GM23338 (cell line): ENCODE results near the gene MARK2. TPM values are rescaled to one million over a fixed set of nuclear protein-coding genes. Genes with fewer than 3 reads are reported as not detected.

Source experiments
- ATAC-seq: fragments of 200-7000 bp; cut with Tn5 transposase; 3 replicates; pipeline ENCODE4 v1.9.1; 2020
- DNase-seq: peaks from one replicate; pipeline ENCODE4 v3.0.0-alpha.2; 2015; ENCODE audit warnings: low spot score
- H2AFZ ChIP-seq: fragments of 200-600 bp; sonication (generic); 2 replicates; pipeline ENCODE4 v1.8.0; 2016; ENCODE audit warnings: antibody characterized with exemption, mild to moderate bottlenecking, moderate library complexity
- H3F3A ChIP-seq: fragments of 200-600 bp; sonication (generic); replicated peaks from 2 replicates; pipeline ENCODE4 v1.8.0; 2017; ENCODE audit warnings: antibody characterized with exemption, mixed run types, low read depth
- H3K27ac ChIP-seq: fragments of 200-600 bp; sonication (generic); 2 replicates; pipeline ENCODE4 v1.6.1; 2016; ENCODE audit warnings: low read depth
- H3K27me3 ChIP-seq: fragments of 200-600 bp; sonication (generic); 2 replicates; pipeline ENCODE4 v1.8.0; 2016; ENCODE audit warnings: mild to moderate bottlenecking, mixed run types, moderate library complexity; ENCODE audit not compliant: insufficient read depth
- H3K36me3 ChIP-seq: fragments of 200-600 bp; sonication (generic); 2 replicates; pipeline ENCODE4 v1.8.0; 2016; ENCODE audit warnings: mild to moderate bottlenecking; ENCODE audit not compliant: insufficient read depth
- H3K4me1 ChIP-seq: fragments of 200-600 bp; sonication (generic); 2 replicates; pipeline ENCODE4 v1.8.0; 2016; ENCODE audit warnings: mild to moderate bottlenecking, moderate library complexity; ENCODE audit not compliant: insufficient read depth
- H3K4me2 ChIP-seq: fragments of 200-600 bp; sonication (generic); 2 replicates; pipeline ENCODE4 v1.7.1; 2017; ENCODE audit warnings: mixed run types
- H3K4me3 ChIP-seq: fragments of 200-600 bp; sonication (generic); 2 replicates; pipeline ENCODE4 v1.6.1; 2016; ENCODE audit warnings: mixed run types
- H3K79me2 ChIP-seq: fragments of 200-600 bp; sonication (generic); replicated peaks from 2 replicates; pipeline ENCODE4 v1.8.0; 2017; ENCODE audit warnings: mild to moderate bottlenecking; ENCODE audit not compliant: insufficient read depth
- H3K9me2 ChIP-seq: fragments of 200-600 bp; sonication (generic); 2 replicates; pipeline ENCODE4 v1.8.0; 2017; ENCODE audit not compliant: insufficient read depth
- H4K20me1 ChIP-seq: fragments of 200-600 bp; sonication (generic); replicated peaks from 2 replicates; pipeline ENCODE4 v1.8.0; 2017; ENCODE audit warnings: mild to moderate bottlenecking; ENCODE audit not compliant: insufficient read depth
- H3K27ac Mint-ChIP-seq: 2 replicates; pipeline ENCODE4 v1.8.0; 2020; ENCODE audit warnings: inconsistent platforms, mild to moderate bottlenecking, moderate library complexity, mixed read lengths
- H3K27me3 Mint-ChIP-seq: 3 replicates; pipeline ENCODE4 v1.8.0; 2022; ENCODE audit warnings: low read depth, mild to moderate bottlenecking, moderate library complexity, mixed read lengths, inconsistent platforms; ENCODE audit not compliant: insufficient read depth, poor library complexity
- H3K36me3 Mint-ChIP-seq: 3 replicates; pipeline ENCODE4 v1.8.0; 2021; ENCODE audit warnings: low read depth, mild to moderate bottlenecking, inconsistent platforms, moderate library complexity, mixed read lengths
- H3K4me1 Mint-ChIP-seq: 3 replicates; pipeline ENCODE4 v1.8.0; 2020; ENCODE audit warnings: mild to moderate bottlenecking, inconsistent platforms, mixed read lengths
- H3K4me3 Mint-ChIP-seq: 3 replicates; pipeline ENCODE4 v1.8.0; 2021; ENCODE audit warnings: moderate library complexity, mild to moderate bottlenecking, inconsistent platforms, mixed read lengths
- H3K9me3 Mint-ChIP-seq: 3 replicates; pipeline ENCODE4 v1.8.0; 2020; ENCODE audit warnings: moderate library complexity, mild to moderate bottlenecking, inconsistent platforms, mixed read lengths
- CREB1 ChIP-seq: fragments of 250-450 bp; sonication (Bioruptor Pico); IDR thresholded peaks from 2 replicates; pipeline ENCODE4 v1.5.0; 2020; ENCODE audit warnings: low read depth, mild to moderate bottlenecking, moderate library complexity
- EZH2 ChIP-seq: fragments of 200-600 bp; sonication (generic); IDR thresholded peaks from one replicate; pipeline ENCODE4 v1.8.0; 2017; ENCODE audit warnings: antibody characterized with exemption, mild to moderate bottlenecking, low read depth; ENCODE audit not compliant: unreplicated experiment
- EZH2phosphoT487 ChIP-seq: fragments of 200-600 bp; sonication (generic); IDR thresholded peaks from one replicate; pipeline ENCODE4 v1.8.1; 2018; ENCODE audit warnings: antibody characterized with exemption; ENCODE audit not compliant: unreplicated experiment
- JUNB ChIP-seq: IDR thresholded peaks from one replicate; pipeline ENCODE4 v1.6.1; 2016; ENCODE audit warnings: antibody characterized with exemption; ENCODE audit not compliant: unreplicated experiment
- NANOG ChIP-seq: IDR thresholded peaks from 2 replicates; pipeline ENCODE4 v1.6.1; 2016; ENCODE audit warnings: antibody characterized with exemption, borderline replicate concordance
- STAT1 ChIP-seq: IDR thresholded peaks from one replicate; pipeline ENCODE4 v1.6.1; 2016; ENCODE audit warnings: antibody characterized with exemption; ENCODE audit not compliant: unreplicated experiment
- ZNF114 ChIP-seq: fragments of 250-450 bp; sonication (Bioruptor Pico); IDR thresholded peaks from 2 replicates; pipeline ENCODE4 v1.5.0; 2020; ENCODE audit warnings: mild to moderate bottlenecking, moderate library complexity
- ZNF331 ChIP-seq: fragments of 250-450 bp; sonication (Bioruptor Pico); IDR thresholded peaks from 2 replicates; pipeline ENCODE4 v1.5.0; 2020; ENCODE audit warnings: low read depth, mild to moderate bottlenecking, moderate library complexity
- polyA plus RNA-seq: library from polyadenylated mRNA; unstranded; fragments of >200 nt; fragmentation: Nextera tagmentation; extraction: Ambion mirVana; gene quantifications from 2 replicates; pipeline ENCODE4 v1.2.1, GENCODE V29; 2016
- total RNA-seq: library from RNA; depleted of rRNA; stranded (reverse); fragments of >200 nt; shearing (Covaris generic); gene quantifications from 2 replicates; pipeline ENCODE4 v1.2.3, GENCODE V29; 2014
- TF ChIP-seq, protein P1 (sequence below): IDR thresholded peaks from one replicate; pipeline ENCODE4 v1.6.1; 2018; ENCODE audit warnings: antibody characterized with exemption; ENCODE audit not compliant: unreplicated experiment
- TF ChIP-seq, protein P2 (sequence below): IDR thresholded peaks from 2 replicates; pipeline ENCODE4 v1.6.1; 2016; ENCODE audit warnings: antibody characterized with exemption
- TF ChIP-seq, protein P3 (sequence below), 2 experiments: fragments of 200-600 bp in 1 of 2; sonication (generic) in 1 of 2; conservative IDR thresholded peaks; 2 replicates each; pipeline versions ENCODE4 v1.5.1 to v1.6.1; 2016 to 2017; ENCODE audit warnings: antibody characterized with exemption in 2 of 2, low read depth in 2 of 2, mild to moderate bottlenecking in 2 of 2, moderate library complexity in 1 of 2

The MARK2 gene
- total and polyA plus RNA-seq, 2 experiments from 2014 or later = 18.7 to 42.6 TPM

DNA sequence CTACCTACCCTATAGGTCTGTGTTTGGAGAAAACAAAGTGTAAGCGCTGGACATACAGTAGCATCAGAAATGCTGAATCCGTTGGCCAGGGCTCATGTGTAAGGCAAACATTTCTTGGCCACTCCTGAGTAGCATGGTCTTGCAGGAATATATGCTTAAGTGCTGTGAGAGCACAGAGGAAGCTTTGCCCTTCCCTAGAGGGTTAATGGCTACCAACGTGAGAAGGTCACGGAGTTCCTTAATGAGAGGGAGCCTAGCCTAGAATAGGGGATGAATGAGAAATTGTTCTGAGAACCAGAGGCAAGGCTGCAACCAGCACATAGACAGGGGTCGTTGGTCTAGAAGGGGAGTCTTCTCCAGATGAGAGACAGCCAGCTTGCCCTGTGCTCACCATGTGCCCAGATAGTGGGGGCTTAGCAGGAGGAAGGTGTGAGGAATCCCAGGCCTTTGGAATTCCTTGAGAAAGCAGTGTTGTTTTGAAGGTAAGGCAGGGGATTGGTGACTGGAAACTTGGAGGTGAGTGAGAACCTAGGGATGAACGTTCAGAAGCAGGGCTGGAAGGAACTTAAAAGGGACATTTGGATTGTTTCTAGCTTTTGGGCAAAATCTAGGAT lies 48.6 kb downstream of the MARK2 start:
- Histone ChIP-seq H3F3A (peaks cover 15% of the 10 kb centered on the region), H3K27ac (peak overlapping the region; percentile 77), H3K27me3 (no peaks in the 10 kb centered on the region), H3K4me1 (peaks cover 45% of the 10 kb centered on the region), H3K4me2 (peak overlapping the region; percentile 68), H3K36me3 (no peaks in the 10 kb centered on the region), H3K9me2 (no peaks in the 10 kb centered on the region), H3K4me3 (peak overlapping the region; percentile 27; the same call in 1 of the 2 replicates), H3K79me2 (peaks cover 88% of the 10 kb centered on the region), H4K20me1 (peaks cover 25% of the 10 kb centered on the region), H2AFZ (no peak overlapping the region)
- H3K9me3 Mint-ChIP-seq = no peaks in the 10 kb centered on the region; the same call in 2 of the 3 replicates
- peak overlapping the region; percentile 39; the same call in 2 of the 3 replicates for H3K4me3 Mint-ChIP-seq
- peaks cover 20% of the 10 kb centered on the region for H3K27me3 Mint-ChIP-seq
- DNase-seq (peak; percentile 56), ATAC-seq (peak; percentile 9)
- H3K4me1 Mint-ChIP-seq = peaks cover 68% of the 10 kb centered on the region
- TF ChIP-seq, protein P1, sequence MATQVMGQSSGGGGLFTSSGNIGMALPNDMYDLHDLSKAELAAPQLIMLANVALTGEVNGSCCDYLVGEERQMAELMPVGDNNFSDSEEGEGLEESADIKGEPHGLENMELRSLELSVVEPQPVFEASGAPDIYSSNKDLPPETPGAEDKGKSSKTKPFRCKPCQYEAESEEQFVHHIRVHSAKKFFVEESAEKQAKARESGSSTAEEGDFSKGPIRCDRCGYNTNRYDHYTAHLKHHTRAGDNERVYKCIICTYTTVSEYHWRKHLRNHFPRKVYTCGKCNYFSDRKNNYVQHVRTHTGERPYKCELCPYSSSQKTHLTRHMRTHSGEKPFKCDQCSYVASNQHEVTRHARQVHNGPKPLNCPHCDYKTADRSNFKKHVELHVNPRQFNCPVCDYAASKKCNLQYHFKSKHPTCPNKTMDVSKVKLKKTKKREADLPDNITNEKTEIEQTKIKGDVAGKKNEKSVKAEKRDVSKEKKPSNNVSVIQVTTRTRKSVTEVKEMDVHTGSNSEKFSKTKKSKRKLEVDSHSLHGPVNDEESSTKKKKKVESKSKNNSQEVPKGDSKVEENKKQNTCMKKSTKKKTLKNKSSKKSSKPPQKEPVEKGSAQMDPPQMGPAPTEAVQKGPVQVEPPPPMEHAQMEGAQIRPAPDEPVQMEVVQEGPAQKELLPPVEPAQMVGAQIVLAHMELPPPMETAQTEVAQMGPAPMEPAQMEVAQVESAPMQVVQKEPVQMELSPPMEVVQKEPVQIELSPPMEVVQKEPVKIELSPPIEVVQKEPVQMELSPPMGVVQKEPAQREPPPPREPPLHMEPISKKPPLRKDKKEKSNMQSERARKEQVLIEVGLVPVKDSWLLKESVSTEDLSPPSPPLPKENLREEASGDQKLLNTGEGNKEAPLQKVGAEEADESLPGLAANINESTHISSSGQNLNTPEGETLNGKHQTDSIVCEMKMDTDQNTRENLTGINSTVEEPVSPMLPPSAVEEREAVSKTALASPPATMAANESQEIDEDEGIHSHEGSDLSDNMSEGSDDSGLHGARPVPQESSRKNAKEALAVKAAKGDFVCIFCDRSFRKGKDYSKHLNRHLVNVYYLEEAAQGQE = no peak
- TF ChIP-seq, protein P2, sequence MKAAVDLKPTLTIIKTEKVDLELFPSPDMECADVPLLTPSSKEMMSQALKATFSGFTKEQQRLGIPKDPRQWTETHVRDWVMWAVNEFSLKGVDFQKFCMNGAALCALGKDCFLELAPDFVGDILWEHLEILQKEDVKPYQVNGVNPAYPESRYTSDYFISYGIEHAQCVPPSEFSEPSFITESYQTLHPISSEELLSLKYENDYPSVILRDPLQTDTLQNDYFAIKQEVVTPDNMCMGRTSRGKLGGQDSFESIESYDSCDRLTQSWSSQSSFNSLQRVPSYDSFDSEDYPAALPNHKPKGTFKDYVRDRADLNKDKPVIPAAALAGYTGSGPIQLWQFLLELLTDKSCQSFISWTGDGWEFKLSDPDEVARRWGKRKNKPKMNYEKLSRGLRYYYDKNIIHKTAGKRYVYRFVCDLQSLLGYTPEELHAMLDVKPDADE = no peak
- TF ChIP-seq ZNF114 (CRISPR knock-in tag) (no peak), NANOG (no peak), JUNB (no peak), CREB1 (CRISPR knock-in tag) (no peak), STAT1 (no peak), ZNF331 (CRISPR knock-in tag) (no peak), EZH2 (no peak), EZH2phosphoT487 (no peak)
- TF ChIP-seq, protein P3, sequence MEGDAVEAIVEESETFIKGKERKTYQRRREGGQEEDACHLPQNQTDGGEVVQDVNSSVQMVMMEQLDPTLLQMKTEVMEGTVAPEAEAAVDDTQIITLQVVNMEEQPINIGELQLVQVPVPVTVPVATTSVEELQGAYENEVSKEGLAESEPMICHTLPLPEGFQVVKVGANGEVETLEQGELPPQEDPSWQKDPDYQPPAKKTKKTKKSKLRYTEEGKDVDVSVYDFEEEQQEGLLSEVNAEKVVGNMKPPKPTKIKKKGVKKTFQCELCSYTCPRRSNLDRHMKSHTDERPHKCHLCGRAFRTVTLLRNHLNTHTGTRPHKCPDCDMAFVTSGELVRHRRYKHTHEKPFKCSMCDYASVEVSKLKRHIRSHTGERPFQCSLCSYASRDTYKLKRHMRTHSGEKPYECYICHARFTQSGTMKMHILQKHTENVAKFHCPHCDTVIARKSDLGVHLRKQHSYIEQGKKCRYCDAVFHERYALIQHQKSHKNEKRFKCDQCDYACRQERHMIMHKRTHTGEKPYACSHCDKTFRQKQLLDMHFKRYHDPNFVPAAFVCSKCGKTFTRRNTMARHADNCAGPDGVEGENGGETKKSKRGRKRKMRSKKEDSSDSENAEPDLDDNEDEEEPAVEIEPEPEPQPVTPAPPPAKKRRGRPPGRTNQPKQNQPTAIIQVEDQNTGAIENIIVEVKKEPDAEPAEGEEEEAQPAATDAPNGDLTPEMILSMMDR (conservative IDR thresholded peaks at IDR 0.05; ENCODE audit: low read depth in 2 of 2) = no peak
- peak overlapping the region; percentile 78 for H3K27ac Mint-ChIP-seq
- H3K36me3 Mint-ChIP-seq = peaks cover 5% of the 10 kb centered on the region; the same call in 2 of the 3 replicates
